AG20443 (cell line): ENCODE results near the gene ADGRG3.
"Not testable (repeated sequence)": the region's sequence is repeated elsewhere in the genome, so short reads cannot be mapped to it uniquely, and the experiment has no call there.

ENCODE experiments used
- DNase-seq: peaks from one replicate; pipeline ENCODE4 v3.0.0; 2012; ENCODE audit warnings: low spot score, mixed read lengths

Gene ADGRG3

DNA sequence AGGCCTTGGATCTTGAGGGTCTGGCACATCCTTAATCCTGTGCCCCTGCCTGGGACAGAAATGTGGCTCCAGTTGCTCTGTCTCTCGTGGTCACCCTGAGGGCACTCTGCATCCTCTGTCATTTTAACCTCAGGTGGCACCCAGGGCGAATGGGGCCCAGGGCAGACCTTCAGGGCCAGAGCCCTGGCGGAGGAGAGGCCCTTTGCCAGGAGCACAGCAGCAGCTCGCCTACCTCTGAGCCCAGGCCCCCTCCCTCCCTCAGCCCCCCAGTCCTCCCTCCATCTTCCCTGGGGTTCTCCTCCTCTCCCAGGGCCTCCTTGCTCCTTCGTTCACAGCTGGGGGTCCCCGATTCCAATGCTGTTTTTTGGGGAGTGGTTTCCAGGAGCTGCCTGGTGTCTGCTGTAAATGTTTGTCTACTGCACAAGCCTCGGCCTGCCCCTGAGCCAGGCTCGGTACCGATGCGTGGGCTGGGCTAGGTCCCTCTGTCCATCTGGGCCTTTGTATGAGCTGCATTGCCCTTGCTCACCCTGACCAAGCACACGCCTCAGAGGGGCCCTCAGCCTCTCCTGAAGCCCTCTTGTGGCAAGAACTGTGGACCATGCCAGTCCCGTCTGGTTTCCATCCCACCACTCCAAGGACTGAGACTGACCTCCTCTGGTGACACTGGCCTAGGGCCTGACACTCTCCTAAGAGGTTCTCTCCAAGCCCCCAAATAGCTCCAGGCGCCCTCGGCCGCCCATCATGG is 4.0 kb upstream of the ADGRG3 start:
- no peak for DNase-seq

DNA sequence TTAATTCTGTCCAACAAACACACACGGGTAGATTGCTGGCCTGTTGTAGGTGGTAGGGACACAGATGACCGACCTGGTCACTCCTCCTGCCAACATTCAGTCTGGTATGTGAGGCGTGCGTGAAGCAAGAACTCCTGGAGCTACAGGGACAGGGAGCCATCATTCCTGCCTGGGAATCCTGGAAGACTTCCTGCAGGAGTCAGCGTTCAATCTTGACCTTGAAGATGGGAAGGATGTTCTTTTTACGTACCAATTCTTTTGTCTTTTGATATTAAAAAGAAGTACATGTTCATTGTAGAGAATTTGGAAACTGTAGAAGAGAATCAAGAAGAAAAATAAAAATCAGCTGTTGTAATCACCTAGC is 3.5 kb upstream of the ADGRG3 start:
- no peak for DNase-seq

DNA sequence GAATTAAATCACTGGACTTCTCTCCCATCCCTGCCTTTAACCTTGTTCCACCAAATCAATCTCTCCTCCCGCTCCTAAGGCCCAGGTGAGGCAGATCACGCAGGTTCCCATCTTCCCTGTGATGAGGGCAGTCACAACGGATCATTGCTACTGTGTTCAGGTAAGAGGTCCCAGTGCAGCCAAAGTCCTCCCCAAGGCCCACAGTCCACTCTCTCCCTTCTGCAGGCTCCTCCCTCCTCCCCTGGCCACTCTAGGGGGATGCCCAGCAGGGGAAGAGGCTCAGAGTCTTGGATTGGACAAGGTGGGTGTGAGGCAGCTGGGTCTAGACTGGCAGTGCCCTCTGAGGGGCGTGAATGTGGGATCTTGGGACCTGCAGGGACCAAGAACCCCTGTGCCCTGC is 2.6 kb upstream of the ADGRG3 start:
- no peak for DNase-seq

DNA sequence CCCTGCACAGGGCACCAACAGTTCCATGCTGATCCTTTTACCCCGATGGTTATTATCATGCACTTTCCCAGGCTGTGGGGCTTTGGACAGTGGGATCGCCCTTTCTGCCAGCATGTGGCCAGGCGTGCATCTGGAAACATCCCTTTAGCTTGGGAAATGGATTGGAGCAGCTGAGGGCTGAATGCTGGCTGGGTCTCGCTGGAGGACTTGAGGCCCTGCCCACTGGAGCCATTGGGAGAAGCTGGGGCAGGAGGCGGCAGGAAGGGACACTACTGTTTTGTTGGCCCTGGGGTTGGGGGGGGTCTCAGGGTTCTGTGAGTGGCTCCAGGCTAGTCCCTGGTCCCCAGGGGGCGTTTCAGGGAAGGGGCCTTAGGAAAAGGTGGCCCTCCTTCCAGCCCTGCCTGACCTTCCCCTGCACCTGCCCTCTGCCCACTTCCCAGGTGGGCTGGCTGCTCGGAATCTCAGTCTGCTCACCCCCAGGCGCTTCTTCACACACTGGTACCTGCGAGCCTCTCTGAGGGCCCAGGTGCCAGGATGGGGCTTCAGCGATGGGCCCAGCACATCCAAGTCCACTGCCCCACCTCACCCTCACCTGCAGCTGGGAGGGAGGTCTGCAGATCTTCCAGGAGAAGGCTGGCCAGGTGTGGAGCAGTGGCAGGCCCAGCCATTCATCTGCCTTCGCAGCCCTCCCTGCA is 1.6 kb upstream of the ADGRG3 start:
- no peak for DNase-seq

DNA sequence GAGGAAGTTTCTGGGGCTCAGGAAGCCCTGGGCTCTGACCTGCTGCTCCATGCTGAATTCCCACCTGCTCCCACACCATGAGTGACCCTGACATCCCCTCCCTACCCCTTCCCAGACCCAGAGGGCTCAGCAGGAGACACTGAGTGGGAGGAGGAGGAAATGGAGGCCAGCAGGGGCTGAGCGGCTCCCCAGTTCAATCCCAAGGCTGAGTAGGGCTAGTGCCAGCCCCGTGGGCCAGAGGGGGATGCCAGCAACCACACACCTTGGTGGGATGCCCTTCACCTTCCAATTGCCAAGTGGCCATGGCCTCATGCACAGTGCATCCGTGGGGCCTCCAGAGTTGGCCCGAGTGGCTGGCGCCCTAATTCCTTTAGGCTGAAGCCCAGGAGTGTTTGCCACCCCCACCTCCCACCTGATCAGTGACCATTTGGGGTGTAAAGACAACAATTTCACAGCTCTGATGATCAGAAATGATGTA is 1.0 kb upstream of the ADGRG3 start:
- no peak for DNase-seq

DNA sequence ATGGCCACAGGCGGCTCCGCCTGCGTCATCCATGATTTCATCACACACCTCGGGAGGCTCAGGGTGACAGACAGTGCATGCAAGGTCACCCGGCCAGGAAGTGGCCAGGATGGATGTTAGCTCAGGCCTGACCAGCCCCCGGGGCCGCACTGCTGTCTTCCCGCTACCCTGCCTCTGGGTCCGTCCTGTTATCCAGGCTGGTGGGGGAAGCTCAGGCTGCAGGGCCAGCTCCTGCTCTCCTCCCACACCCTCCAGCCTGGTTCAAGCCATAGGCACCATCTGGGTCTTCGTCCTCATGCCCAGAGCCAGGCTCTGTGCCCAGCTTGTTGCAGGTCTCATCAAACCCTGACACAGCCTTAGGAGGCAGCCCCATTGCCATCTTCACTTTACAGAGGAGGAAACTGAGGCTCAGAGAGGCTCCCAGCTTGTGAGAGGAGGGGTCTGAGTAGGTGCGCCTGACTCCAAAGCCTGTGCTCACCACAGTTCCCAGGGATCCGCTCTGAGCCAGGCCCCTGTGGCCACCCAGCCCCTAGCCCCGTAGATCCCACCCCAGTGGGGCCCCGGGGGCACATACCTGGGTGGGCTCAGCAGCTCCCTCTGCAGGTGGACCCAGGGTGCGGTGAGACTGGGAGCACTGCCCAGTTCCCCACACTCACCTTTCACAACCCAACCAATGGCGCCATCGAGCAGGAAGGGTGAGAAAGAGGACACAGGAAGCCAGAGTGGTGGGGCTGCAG is 412 bp upstream of the ADGRG3 start:
- DNase-seq = no peak

DNA sequence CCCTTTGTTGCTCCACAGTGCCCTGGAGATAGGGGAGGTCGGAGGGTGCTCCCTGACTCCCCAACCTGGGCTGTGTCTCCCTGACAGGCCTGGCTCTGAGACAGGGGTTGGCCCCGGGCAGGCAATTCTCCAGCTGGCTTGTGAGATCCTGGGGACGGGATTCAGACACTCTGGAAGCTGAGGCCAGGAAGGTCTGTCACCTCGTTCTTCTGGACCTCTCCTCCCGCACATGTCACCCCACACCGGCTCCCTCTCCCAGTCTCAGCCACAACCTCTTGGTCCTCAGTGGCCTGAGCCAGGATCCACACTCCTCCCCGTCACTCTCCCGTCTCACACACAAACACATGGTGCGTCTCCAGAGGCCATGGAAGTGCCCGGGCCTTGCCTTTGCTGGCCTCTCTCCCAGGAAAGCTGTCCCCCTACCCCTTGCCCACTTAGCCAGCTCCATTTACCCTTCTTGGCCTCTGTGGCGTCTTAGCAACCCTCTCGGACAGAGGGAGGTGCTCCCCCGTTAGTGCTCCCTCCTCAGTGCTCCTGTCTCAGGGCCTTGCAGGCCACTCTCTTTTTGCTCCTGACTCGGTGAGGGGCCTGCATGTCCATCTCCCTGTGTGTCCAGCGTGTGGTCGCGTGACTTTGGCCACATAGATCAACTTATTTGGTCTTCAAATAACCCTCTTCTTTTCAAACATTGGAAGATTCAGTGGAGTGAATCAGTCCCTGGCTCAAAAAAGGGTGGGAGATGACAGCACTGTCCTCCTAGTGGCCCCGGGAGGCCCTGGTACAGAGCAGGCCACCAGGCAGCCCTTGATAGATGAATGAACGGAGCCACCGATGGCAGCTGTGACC is 747 bp downstream of the ADGRG3 start:
- DNase-seq = no peak

DNA sequence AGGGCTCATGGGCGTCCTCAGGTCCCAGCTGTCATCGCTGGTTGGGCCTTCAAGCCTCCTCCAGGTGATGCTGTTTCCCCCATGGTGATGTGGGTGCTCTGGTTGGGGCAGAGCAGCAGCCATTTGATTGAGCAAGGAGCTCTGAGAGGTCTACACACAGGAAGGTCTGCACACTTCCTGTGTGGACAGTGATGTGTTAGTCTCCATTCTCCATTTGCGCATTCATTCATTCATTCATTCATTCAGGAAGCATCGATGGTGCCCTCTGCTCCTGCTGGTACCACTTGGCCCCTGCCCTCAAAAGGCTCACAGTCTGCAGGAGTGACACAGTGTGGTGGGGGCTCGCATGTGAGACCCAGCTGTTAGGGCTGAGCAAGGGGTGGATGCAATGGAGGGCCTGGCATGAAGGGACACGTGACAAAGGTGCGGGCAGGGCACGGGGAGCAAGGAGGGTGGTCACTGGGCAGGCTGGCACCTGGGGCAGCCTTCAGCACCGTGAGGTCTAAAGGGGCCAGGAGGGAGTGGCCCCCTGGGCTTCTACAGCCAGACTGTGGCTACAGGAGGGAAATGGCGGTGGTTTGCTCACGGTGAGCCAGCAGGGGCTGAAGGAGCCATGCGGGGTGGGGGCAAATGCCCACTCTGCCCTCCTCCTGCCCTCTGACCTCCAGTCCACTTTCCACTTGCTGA is 1.5 kb downstream of the ADGRG3 start:
- no peak for DNase-seq

DNA sequence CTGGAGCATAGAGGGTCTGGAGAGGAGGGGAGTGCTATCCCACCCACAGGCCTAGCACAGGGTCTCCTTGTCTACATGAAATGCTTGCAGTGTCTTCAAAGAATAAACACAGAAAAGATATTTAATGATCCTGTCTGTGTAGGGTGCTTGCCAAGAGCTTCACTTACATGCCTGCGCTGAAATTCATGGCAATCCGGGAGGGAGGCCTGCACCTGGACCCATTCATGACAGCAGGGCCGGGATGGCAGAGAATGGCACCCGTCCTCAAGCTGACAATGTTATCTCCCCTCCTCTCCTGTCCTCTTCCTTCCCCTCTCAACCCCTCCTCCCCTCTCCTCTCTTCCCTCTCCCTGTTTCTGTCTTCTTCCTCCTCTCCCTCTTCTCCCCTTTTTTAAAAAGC is 2.1 kb downstream of the ADGRG3 start:
- no peak for DNase-seq

DNA sequence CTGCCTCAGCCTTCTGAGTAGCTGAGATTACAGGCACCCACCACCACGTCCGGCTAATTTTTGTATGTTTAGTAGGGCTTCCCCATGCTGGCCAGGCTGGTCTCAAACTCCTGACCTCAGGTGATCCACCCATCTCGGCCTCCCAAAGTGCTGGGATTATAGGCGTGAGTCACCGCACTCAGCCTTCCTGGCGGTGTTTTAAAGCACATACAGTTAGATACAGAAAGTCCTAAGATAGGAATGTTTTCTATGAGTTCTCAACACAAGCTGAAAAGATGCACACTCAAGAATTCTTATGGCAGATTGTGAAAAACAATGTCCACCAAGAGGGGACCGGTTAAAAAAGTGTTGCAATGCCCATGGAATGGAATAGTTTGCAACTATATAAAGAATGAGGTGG is 3.3 kb downstream of the ADGRG3 start:
- not testable (repeated sequence) for DNase-seq

DNA sequence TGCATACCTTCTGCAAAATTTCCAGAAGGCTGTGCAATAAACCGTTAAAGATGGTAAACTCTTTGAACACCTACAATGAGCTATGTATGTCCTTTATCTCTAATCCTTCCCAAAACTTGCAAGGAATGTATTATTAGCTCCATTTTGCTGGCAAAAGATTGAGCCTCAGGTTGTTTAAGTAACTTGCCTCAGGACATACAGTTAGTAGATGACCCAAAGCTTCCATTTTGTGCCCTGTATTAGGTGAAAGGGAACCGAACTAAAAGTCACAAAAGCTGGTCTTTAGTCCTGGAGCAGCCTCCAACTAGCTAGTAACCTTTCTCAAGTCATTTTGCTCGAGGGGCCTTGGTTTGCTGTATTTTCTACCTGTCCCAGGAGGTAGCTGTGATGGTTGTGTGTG is 4.3 kb downstream of the ADGRG3 start:
- no peak for DNase-seq

DNA sequence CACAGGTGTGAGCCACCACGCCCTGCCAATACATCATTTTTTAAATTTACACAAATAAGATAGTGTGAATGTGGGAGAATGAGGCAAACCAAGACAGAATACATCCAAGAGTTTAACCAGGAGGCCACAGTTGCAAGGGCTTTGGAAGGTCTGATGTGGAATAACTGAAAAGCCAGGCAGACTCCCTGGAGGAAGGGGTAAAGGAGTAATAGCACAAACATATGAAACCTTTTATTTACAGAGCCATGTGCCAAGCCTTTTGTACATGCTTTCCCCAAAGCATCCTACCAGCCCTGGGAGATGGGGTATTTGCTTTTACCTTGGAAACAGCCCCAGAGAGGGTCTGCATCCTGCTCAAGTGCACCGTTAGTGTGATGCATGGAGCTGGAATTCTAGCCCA is 4.7 kb downstream of the ADGRG3 start:
- DNase-seq = no peak

DNA sequence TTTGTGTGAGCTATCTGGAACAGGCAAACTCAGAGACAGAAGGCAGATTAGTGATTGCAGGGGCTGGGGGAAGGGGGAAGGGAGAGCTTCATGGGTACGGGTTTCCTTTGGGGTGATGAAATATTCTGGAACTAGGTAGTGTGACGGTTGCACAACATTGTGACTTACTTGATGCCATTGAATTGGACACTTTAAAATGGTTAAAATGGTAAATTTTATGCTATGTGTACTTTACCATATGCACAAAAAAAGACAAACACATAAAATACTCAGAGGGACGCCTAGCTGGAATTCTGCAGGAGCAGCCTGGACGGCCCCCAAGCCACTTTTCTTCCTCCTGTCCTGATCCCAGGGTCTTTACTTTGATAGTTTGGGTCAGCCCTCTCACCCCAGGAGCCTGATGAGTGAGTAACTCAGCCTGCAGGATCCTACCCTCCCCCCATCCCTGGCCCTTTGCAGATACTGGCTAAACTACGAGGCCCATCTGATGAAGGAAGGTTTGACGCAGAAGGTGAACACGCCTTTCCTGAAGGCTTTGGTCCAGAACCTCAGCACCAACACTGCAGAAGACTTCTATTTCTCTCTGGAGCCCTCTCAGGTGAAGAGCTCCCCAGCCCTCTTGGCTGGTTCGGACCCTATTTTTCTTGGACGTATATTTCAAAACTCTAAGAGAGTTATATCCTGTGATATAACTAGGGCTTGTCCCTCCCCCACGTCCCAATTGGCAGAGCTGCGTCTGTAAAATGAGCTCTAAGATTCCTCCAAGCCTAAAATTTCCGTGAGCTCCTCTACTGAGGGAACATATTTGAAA is 7.8 kb downstream of the ADGRG3 start:
- no peak for DNase-seq

DNA sequence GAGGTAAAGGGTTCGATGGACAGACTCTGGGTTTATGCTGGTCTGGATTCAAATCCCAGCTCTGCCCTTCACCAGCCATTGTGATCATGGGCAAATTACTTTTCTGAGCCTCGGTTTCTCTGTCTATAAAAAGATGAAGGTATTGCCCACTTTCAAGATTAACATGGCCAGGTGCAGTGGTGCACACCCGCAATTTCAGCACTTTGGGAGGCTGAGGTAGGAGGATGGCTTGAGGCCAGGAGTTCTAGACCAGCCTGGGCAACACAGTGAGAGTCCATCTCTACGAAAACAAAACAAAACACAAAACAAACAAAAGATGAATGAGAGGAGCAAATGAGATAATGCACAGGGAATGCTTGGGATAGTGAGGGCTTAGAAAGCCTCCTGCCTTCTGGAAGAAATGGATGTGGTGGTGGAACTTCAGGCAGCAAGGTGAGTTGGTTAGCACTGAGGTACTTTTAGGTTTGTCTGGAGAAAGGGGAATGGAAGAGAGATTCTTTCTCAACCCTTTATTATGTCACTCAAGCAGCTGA is 8.5 kb downstream of the ADGRG3 start:
- DNase-seq = no peak

DNA sequence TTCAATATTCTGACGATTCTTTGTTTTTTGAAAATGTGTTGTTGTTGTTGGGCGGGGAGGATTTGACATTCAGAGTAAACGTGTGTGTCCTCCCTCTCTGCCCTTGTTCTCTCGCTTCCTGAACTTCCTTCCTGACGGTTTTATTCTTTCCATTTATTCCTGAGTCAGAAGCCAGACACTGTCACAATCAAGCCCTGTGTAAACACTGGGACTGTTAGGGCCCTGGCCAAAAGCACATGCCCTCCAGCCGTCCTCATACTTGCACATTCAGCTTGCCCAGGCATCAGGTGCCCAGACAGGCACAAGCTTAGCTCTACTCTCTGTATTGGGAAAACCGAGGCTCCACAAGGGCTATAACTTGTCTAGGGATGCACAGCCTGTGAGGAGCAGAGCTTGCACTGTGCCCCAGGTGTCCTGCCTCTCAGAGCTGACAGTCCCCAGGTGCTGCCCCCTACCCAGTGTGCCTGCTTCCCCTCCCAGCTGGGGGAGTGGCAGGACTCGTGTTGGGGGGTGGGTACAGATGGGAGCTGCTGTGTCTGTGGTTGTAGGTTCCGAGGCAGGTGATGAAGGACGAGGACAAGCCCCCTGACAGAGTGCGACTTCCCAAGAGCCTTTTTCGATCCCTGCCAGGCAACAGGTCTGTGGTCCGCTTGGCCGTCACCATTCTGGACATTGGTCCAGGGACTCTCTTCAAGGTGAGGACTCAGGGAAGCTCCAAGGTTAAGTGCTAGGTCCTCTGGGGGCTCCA is 9.7 kb downstream of the ADGRG3 start:
- DNase-seq = no peak

DNA sequence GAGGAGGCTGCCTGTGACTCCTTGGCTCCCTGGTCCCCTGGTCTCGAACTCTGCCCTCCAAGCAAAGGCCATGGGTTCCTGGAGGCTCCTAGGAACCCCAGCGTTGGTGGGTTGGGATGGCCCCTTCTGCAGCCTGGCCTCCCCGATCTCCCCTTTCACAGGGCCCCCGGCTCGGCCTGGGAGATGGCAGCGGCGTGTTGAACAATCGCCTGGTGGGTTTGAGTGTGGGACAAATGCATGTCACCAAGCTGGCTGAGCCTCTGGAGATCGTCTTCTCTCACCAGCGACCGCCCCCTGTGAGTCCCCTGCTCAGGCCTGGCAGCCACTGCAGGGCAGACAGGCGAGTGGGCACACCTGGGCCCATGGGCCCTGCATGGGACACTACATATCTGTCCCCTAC is 10.9 kb downstream of the ADGRG3 start:
- no peak for DNase-seq

DNA sequence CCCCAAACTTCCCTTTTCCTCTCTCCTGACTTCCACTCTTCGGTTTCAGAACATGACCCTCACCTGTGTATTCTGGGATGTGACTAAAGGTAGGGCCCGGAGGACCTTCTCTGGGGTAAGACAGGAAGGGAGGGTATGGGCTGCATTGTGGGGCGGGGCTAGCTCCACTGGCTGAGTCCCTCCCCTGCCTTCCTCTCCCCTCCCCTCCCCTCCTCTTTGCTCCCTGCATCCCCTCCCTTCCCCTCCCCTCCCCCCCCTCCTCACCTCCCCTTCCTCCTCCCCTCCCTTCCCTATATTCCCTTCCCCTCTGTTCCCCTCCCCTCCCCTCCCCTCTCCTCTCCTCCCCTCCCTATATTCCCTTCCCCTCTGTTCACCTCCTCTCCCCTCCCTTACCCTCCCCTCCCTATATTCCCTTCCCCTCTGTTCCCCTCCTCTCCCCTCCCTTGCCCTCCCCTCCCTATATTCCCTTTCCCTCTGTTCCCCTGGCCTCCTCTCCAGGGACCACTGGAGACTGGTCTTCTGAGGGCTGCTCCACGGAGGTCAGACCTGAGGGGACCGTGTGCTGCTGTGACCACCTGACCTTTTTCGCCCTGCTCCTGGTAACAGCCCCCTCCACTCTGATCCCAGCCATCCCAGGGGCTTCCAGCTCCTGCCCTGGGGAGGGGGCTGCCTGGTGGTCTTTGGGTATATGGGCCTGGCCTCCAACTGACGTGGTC is 11.8 kb downstream of the ADGRG3 start:
- no peak for DNase-seq

DNA sequence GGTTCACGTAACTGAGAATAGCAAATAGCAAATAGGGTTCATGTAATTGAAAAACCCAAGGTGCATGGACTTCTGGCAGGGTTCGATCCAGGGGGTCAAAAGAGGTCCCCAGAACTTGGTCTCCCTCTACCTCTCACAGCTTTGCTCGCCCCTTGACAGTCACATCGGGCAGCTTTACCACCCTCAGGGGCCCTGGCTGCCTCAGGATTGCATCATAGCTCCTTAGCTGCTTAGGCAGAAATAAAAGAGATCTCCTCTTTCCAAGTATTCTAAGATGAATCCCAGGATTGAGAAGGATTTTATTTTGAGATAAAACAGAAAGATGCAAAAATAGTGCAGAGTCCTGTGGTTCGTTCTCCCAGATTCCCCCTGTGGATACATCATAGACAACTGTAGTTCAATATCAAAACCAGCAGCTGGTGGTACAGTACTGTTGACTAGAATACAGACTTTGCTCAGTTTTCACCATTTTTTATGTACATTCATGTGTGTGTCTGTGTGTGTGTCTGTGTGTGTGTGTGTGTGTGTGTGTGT is 12.8 kb downstream of the ADGRG3 start:
- no peak for DNase-seq
